HG03460 (cell line): ENCODE data around the gene ANKRD31.
"Not testable (repeated sequence)": the region's sequence is repeated elsewhere in the genome, so short reads cannot be mapped to it uniquely, and the experiment has no call there.

ENCODE experiments used
- ATAC-seq: cut with Tn5 transposase; IDR thresholded peaks from one replicate; pipeline ENCODE4 v1.9.1; 2021; ENCODE audit not compliant: unreplicated experiment

ANKRD31 gene

DNA sequence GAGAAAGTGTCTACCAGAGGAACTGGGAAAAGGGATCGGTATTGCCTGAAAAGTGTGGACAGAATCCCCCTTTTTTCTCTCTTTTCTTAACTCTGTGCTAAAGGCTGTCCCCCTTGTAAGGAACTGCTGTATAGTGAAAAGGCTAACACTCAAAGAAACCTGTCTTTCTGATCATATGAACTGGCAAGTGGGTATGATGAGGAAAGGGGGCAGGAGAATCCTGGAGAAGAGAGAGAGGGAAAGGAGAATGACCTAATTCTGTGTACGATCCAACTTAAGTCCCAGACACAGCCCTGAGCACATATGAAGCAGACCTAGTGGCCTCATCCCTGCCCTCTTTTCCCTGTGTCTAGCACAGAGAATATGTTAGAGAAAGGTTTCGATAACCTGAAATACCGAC is 967 bp downstream of the ANKRD31 start:
- ATAC-seq: no peak

GRCh38 chr5:75234251-75234650 is 2.4 kb downstream of the ANKRD31 start:
- no peak for ATAC-seq

- ATAC-seq: no peak
Measured at GRCh38 chr5:75226916-75227315, 9.8 kb downstream of the ANKRD31 start.

DNA sequence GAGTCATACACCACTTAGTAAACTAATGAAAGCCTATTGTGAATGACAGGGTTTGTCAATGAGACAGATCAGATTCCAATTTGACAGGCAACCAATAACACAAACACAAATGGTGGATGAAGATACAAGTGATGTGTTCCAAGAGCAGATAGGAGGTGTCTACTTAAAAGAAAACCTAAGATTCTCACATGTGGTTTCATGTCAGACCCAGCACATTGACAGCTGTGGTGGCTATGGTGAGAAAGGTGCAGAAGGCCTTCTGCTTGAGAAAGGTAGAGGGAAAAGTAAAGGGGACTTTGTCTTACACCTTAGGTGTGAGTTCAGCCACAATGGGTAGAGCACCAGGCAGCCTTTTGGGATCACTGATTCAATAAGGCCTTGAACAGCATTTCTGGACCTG is 11.2 kb downstream of the ANKRD31 start:
- no peak for ATAC-seq

- not testable (repeated sequence) for ATAC-seq
Measured at GRCh38 chr5:75220787-75221186, 15.9 kb downstream of the ANKRD31 start.

DNA sequence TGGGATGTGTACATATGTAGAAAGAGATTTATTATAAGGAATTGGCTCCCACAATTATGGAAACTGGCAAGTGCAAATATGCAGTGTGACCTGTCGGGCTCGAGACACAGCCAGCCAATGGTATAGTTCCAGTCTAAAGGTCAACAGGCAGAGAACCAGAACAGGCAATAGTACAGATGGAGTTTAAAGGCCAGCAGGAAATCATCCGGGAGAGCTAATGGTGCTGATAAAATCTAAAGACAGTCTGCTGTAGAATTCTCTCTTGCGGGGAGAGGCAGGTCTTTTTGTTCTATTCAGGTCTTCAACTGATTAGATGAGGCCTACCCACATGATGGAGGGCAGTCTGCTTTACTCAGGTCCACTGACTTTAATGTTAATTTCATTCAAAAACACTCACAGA is 21.8 kb downstream of the ANKRD31 start:
- no peak for ATAC-seq

GRCh38 chr5:75214409-75214808 is 22.3 kb downstream of the ANKRD31 start:
- no peak for ATAC-seq

GRCh38 chr5:75203604-75204003 is 33.1 kb downstream of the ANKRD31 start:
- no peak for ATAC-seq

DNA sequence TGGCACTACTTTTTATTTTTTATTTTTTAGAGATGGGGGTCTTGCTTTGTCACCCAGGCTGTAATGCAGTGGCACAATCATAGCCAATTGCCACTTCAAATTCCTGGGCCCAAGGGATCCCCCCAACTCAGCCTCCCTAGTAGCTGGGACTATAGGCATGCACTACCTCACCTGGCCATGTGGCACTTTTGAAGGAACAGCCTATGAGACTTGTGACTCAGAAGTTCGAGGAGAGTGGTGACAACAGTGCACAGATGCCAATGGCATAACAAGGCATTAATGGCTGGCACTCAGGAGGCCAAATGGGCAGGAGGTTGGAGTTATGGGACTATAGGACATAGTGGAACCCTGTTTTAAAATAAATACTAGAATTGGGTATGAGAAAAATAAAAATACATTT is 33.7 kb downstream of the ANKRD31 start:
- no peak for ATAC-seq

DNA sequence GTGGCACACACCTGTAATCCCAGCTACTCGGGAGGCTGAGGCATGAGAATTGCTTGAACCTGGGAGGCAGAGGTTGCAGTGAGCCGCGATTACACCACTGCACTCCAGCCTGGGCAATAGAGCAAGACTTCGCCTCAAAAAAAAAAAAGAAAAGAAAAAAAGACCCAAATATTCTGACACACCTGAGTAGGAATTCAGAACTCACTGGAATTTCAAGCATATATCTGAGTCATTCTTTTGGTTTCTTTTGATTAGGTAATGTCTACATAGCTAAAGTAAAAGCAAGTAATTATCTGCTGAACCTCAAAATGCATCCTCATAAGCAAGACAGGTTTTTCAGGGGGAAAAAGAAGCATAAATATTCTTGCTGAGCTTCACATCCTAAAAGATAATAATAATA is 35.9 kb downstream of the ANKRD31 start:
- ATAC-seq: no peak

- ATAC-seq: no peak
Measured at GRCh38 chr5:75199946-75200345, 36.7 kb downstream of the ANKRD31 start.

DNA sequence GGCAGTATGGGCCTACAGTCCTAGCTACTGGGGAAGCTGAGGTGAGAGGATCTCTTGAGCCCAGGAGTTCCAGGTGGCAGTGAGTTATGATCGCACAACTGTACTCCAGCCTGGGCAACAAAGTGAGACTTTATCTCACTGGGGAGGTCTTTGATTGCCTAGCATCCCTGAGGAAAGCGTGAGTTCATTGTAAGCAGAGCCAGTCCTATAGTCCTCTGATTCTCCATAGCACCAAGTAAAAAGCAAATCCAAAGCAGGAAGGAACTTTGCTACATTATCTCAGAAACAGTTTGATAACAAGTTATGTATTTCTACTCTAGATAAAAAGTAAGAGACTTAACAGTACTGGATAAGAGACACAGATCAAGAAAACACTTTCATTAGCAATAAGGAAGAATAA is 37.6 kb downstream of the ANKRD31 start:
- ATAC-seq: no peak

DNA sequence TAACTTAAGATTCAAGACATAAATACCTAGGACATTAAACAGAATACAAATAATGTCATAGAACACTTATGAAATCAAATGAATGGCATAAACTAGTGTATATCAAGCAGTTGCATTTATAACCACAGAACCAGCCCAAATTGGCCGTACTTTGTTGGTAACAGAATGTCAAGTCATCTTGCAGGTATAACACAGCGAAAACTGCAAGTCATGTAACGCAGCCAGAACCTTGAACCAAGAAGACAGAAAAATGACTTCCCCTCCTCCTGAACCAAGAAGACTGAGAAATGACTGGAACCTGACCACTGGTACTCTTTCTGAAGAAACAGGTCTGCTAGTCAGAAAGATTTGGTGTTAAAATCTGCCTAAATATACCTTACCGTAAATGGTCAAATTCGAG is 38.9 kb downstream of the ANKRD31 start:
- no peak for ATAC-seq

GRCh38 chr5:75192804-75193203 is 43.9 kb downstream of the ANKRD31 start:
- no peak for ATAC-seq

GRCh38 chr5:75192264-75192663 is 44.4 kb downstream of the ANKRD31 start:
- ATAC-seq: no peak

- ATAC-seq: no peak
Measured at GRCh38 chr5:75190227-75190626, 46.5 kb downstream of the ANKRD31 start.

GRCh38 chr5:75189353-75189752 is 47.3 kb downstream of the ANKRD31 start:
- no peak for ATAC-seq

GRCh38 chr5:75185763-75186162 is 50.9 kb downstream of the ANKRD31 start:
- no peak for ATAC-seq

DNA sequence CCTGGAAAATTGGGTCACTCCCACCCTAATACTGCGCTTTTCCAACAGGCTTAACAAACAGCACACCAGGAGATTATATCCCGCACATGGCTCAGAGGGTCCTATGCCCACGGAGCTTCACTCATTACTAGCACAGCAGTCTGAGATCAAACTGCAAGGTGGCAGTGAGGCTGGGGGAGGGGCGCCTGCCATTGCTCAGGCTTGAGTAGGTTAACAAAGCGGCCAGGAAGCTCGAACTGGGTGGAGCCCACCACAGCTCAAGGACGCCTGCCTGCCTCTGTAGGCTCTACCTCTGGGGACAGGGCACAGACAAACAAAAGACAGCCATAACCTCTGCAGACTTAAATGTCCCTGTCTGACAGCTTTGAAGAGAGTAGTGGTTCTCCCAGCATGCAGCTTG is 60.7 kb downstream of the ANKRD31 start:
- ATAC-seq: not testable (repeated sequence)

- not testable (repeated sequence) for ATAC-seq
Measured at GRCh38 chr5:75174872-75175271, 61.8 kb downstream of the ANKRD31 start.

GRCh38 chr5:75169516-75169915 is 67.2 kb downstream of the ANKRD31 start:
- no peak for ATAC-seq

DNA sequence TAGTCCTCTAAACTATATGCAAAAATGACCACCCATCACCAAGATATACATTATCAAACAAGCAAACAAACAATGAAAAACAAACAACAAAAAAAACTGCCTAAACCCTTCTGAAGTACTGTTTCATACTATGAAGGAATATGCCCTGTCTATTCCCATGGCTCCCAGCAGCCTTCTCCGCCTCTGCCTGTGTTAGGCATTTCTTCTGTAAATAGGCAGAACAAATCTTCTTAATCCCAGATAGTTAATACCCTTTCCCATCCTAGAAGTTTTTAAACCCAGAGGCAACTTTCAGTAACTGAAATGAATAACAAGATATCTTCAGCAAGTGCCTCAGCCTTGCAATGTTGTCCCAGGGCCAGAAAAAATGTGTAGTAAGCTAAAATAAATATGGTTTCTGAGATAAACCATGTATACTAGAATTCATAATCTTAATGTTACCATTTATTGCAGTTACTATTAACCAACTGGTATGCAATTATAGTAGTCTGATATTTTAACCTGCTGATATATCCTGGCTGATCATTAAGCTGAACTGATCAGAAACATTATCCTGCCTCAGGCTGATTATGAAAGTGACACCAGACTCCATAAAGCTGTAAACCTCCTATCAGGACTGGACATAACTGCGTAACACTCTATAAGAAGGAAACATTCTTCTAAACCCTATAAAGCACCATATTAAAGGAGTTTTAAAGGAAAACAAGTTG is 68.5 kb downstream of the ANKRD31 start:
- no peak for ATAC-seq

DNA sequence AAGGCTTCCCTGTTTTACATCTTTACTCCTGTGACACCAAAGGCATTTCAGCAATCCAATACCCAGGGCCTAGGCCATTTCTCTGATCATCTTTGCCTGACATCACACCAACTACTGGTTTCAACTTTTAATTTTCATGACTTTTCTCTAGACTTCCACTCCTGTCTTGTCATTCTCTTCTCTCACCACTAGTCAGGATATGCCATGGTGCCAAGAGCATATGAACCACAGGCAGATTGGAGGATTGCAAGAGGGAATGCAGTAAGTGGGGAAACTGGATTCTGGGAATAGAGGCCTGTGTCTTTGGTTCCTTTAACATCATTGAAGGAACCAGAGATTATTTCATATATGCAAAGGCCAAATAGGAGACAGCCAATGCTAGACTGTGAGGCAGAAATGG is 69.3 kb downstream of the ANKRD31 start:
- ATAC-seq: no peak
